ENCODE results near the gene RNF208. TPM values are rescaled to one million over a fixed set of nuclear protein-coding genes. Genes with fewer than 3 reads are reported as not detected.

Gene RNF208
- polyA plus RNA-seq, 3 donors: 1.5 TPM; not detected in 2

DNA sequence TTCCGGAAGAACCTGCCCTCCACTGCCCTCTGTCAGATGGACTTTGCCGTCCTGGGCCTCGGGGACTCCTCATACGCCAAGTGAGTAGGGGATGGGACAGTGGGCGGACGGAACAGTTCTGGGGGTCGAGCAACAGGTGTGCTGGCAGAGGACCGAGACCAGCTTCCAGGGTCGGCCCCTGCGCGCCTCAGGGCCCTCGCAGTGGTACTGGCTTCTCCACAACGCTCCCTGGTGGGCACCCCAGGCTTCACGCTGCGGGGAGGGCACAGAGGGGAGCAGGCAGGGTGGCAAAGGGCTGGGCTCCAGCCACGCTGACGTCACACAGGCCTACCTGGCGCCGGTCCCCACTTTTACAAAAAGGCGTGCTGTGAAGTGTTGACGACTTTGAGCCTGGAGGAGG is 9.5 kb downstream of the RNF208 start:
- no peak for TF ChIP-seq CTCF (IDR thresholded peaks at IDR 0.05)
- Histone ChIP-seq H3K9ac (ENCODE audit: insufficient read depth, low read length, poor library complexity, severe bottlenecking) (no peak overlapping the region), H4K20me1 (ENCODE audit: insufficient read depth, low read length) (no peaks in the 10 kb centered on the region), H3K4me1 (ENCODE audit: control insufficient read depth in 1 of 2, insufficient read depth in 2 of 2, low read length in 2 of 2) (peaks cover 0 to 8% of the 10 kb centered on the region in 2 donors), H3K4me3 (replicated peaks in 1 of 3; ENCODE audit: low read depth in 2 of 3, low read length in 3 of 3) (no peak overlapping the region), H3K27ac (ENCODE audit: low read depth in 1 of 2, low read length in 2 of 2) (no peak overlapping the region), H3K79me2 (ENCODE audit: insufficient read depth, low read length) (peaks cover 2% of the 10 kb centered on the region), H3K4me2 (replicated peaks; ENCODE audit: extremely low read depth, low read length, poor library complexity, severe bottlenecking) (no peak overlapping the region), H2AFZ (ENCODE audit: insufficient read depth, low read depth, low read length, poor library complexity, severe bottlenecking) (no peak overlapping the region), H3K9me3 (replicated peaks in 1 of 2; ENCODE audit: control insufficient read depth in 1 of 2, insufficient read depth in 1 of 2, low read length in 2 of 2) (no peaks in the 10 kb centered on the region), H3K27me3 (ENCODE audit: control insufficient read depth in 2 of 2, insufficient read depth in 2 of 2, low read length in 2 of 2) (no peaks in the 10 kb centered on the region), H3K36me3 (replicated peaks in 1 of 2; ENCODE audit: control insufficient read depth in 1 of 2, insufficient read depth in 2 of 2, low read length in 2 of 2) (peaks cover 34 to 54% of the 10 kb centered on the region in 2 donors)
- Mint-ChIP-seq H3K27me3 (ENCODE audit: low read depth in 3 of 3) (peaks cover 0 to 4% (median 0%) of the 10 kb centered on the region in 3 donors), H3K9me3 (no peaks in the 10 kb centered on the region), H3K4me1 (peaks cover under 1% of the 10 kb centered on the region), H3K27ac (no peak overlapping the region), H3K4me3 (no peak overlapping the region), H3K36me3 (peaks cover 31 to 64% of the 10 kb centered on the region in 2 donors)
- no peak for DNase-seq
- intact Hi-C loops (cut with micrococcal nuclease): no loop called here
- WGBS (ENCODE audit: insufficient coverage): 95% methylated on average over 21 of the region's 21 CpGs

DNA sequence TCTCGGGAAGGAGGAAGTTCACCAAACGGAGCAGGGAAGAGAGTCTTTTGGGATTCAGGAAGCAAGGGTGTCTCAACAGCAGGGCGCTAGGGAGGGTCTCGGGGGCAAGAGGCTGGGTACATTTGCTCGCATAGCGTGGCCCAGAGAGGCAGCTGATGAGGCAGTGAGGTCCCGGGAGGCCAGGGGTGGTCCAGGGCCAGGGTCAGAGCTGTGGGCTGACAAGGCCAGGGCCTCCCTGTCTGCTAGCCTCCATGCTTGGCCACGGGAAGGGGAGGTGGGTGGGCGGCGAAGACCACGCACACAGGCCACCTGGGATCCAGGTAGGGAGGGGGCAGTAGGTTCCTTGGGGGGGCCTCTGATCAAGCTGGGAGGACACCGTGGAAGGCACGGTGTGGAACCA is 10.5 kb downstream of the RNF208 start:
- H4K20me1 ChIP-seq (ENCODE audit: insufficient read depth, low read length): no peaks in the 10 kb centered on the region
- peaks cover 5 to 11% of the 10 kb centered on the region in 2 donors for H3K4me1 ChIP-seq (ENCODE audit: control insufficient read depth in 1 of 2, insufficient read depth in 2 of 2, low read length in 2 of 2)
- Mint-ChIP-seq H3K27me3 (ENCODE audit: low read depth in 3 of 3) (peaks cover 0 to 4% (median 0%) of the 10 kb centered on the region in 3 donors), H3K4me3 (no peak overlapping the region), H3K4me1 (peaks cover 11% of the 10 kb centered on the region), H3K27ac (no peak overlapping the region), H3K36me3 (peaks cover 32 to 69% of the 10 kb centered on the region in 2 donors), H3K9me3 (no peaks in the 10 kb centered on the region)
- H2AFZ ChIP-seq (ENCODE audit: insufficient read depth, low read depth, low read length, poor library complexity, severe bottlenecking): no peak overlapping the region
- H3K9me3 ChIP-seq (replicated peaks in 1 of 2; ENCODE audit: control insufficient read depth in 1 of 2, insufficient read depth in 1 of 2, low read length in 2 of 2): no peaks in the 10 kb centered on the region
- peaks cover 12% of the 10 kb centered on the region for H3K79me2 ChIP-seq (ENCODE audit: insufficient read depth, low read length)
- no peak overlapping the region for H3K27ac ChIP-seq (ENCODE audit: low read depth in 1 of 2, low read length in 2 of 2)
- WGBS (ENCODE audit: insufficient coverage): 86% methylated on average over 13 of the region's 13 CpGs
- H3K27me3 ChIP-seq (ENCODE audit: control insufficient read depth in 2 of 2, insufficient read depth in 2 of 2, low read length in 2 of 2): no peaks in the 10 kb centered on the region
- H3K9ac ChIP-seq (ENCODE audit: insufficient read depth, low read length, poor library complexity, severe bottlenecking): no peak overlapping the region
- intact Hi-C loops (cut with micrococcal nuclease): no loop called here
- no peak for DNase-seq
- no peak overlapping the region for H3K4me2 ChIP-seq (replicated peaks; ENCODE audit: extremely low read depth, low read length, poor library complexity, severe bottlenecking)
- H3K4me3 ChIP-seq (replicated peaks in 1 of 3; ENCODE audit: low read depth in 2 of 3, low read length in 3 of 3): no peak overlapping the region
- TF ChIP-seq CTCF (IDR thresholded peaks at IDR 0.05): no peak
- H3K36me3 ChIP-seq (replicated peaks in 1 of 2; ENCODE audit: control insufficient read depth in 1 of 2, insufficient read depth in 2 of 2, low read length in 2 of 2): peaks cover 34 to 56% of the 10 kb centered on the region in 2 donors
